K562 (cell line): ENCODE measurements around the gene NR4A2. TPM values are rescaled to one million over a fixed set of nuclear protein-coding genes. Genes with fewer than 3 reads are reported as not detected.
A peak's percentile ranks its signal among the peaks of the same experiment; 100 is the strongest.

Experiments used
- ATAC-seq: fragments of 200-7000 bp; cut with Tn5 transposase; 3 replicates; pipeline ENCODE4 v1.9.1; 2020; ENCODE audit warnings: moderate library complexity
- BruUV-seq: library from RNA; stranded (reverse); fragments of 400-500 nt; replicated peaks from 2 replicates; lab custom pipeline; 2021; lab: Mats Ljungman, UMichigan
- CTCF ChIA-PET: fragments of 300-600 bp; formaldehyde crosslinking; extraction: SDS; loops from one replicate; lab custom pipeline; 2021; ENCODE audit warnings: low intra/inter-chr PET ratio; lab: Yijun Ruan, JAX
- POLR2A ChIA-PET: fragments of 300-600, 350-650 bp; sonication (Branson Sonifier 250); formaldehyde crosslinking; extraction: SDS; loops from one replicate; lab custom pipeline; 2021; ENCODE audit warnings: antibody characterized with exemption, inconsistent platforms; lab: Yijun Ruan, JAX
- DNase-seq, 4 experiments: peaks; one replicate each; pipeline versions ENCODE4 v3.0.0 to v3.0.0-alpha.2; 2011 to 2018; ENCODE audit warnings: low spot score in 3 of 4, mixed read lengths in 3 of 4; ENCODE audit errors: extremely low read depth in 1 of 4
- FAIRE-seq: peaks from 2 replicates; lab custom pipeline; 2011; peaks lifted over from hg19 to GRCh38; lab: Jason Lieb, UNC
- H2AFZ ChIP-seq: 2 replicates; pipeline ENCODE4 v1.6.0; 2011; ENCODE audit warnings: low read depth, low read length, control low read depth, inconsistent platforms
- H3K27ac ChIP-seq: fragments of 200-600 bp; 3 replicates; pipeline ENCODE4 v1.8.0; 2011; ENCODE audit warnings: low read depth, mild to moderate bottlenecking, control low read depth, inconsistent platforms, low read length, moderate library complexity, mixed read lengths; ENCODE audit errors: extremely low read depth
- H3K27me3 ChIP-seq, 2 experiments: fragments of 300-600 bp in 1 of 2; 2 replicates in 1 of 2; 3 replicates in 1 of 2; pipeline versions ENCODE4 v1.6.0 to v1.8.0; 2011; ENCODE audit warnings: inconsistent platforms in 2 of 2, low read length in 2 of 2, mild to moderate bottlenecking in 1 of 2, mixed read lengths in 1 of 2, moderate library complexity in 1 of 2; ENCODE audit not compliant: control insufficient read depth in 2 of 2, insufficient read depth in 2 of 2
- H3K36me3 ChIP-seq: fragments of 300-600 bp; 3 replicates; pipeline ENCODE4 v1.8.0; 2011; ENCODE audit warnings: mild to moderate bottlenecking, low read length, inconsistent platforms; ENCODE audit not compliant: control insufficient read depth, insufficient read depth
- H3K4me1 ChIP-seq, 2 experiments: fragments of 200-600 bp in 1 of 2; replicated peaks in 1 of 2; 2 replicates in 1 of 2; 3 replicates in 1 of 2; pipeline versions ENCODE4 v1.5.1 to v1.8.0; 2011; ENCODE audit warnings: inconsistent platforms in 2 of 2, low read length in 2 of 2, mild to moderate bottlenecking in 1 of 2, mixed read lengths in 1 of 2, moderate library complexity in 1 of 2; ENCODE audit not compliant: control insufficient read depth in 2 of 2, insufficient read depth in 2 of 2
- H3K4me2 ChIP-seq: 2 replicates; pipeline ENCODE4 v1.6.1; 2011; ENCODE audit warnings: low read length, control low read depth, inconsistent platforms, mixed read lengths; ENCODE audit not compliant: insufficient read depth
- H3K4me3 ChIP-seq: fragments of 200-600 bp; sonication (generic), shearing (Covaris generic); 2 replicates; pipeline ENCODE4 v1.5.1; 2016; ENCODE audit warnings: control low read depth, inconsistent platforms
- H3K79me2 ChIP-seq: fragments of 200-600 bp; 3 replicates; pipeline ENCODE4 v1.8.0; 2011; ENCODE audit warnings: low read length, inconsistent platforms; ENCODE audit not compliant: control insufficient read depth, insufficient read depth
- H3K9ac ChIP-seq, 2 experiments: 2 replicates each; pipeline versions ENCODE4 v1.6.0 to v1.6.1; 2011; ENCODE audit warnings: low read depth in 2 of 2, low read length in 2 of 2, control low read depth in 1 of 2, inconsistent platforms in 1 of 2, mild to moderate bottlenecking in 1 of 2, mixed read lengths in 1 of 2; ENCODE audit not compliant: insufficient read depth in 1 of 2
- H3K9me1 ChIP-seq: one replicate; pipeline ENCODE4 v1.6.0; 2011; ENCODE audit warnings: inconsistent platforms, mild to moderate bottlenecking, low read length, moderate library complexity; ENCODE audit not compliant: control insufficient read depth, insufficient read depth
- H3K9me3 ChIP-seq: replicated peaks from 2 replicates; pipeline ENCODE4 v1.5.1; 2011; ENCODE audit warnings: low read depth, low read length, inconsistent platforms; ENCODE audit not compliant: control insufficient read depth, insufficient read depth
- H4K20me1 ChIP-seq: replicated peaks from 2 replicates; pipeline ENCODE4 v1.6.1; 2011; ENCODE audit warnings: low read length, inconsistent platforms, mixed read lengths; ENCODE audit not compliant: control insufficient read depth, insufficient read depth
- KHSRP ChIP-seq: fragments of 450-650 bp; IDR thresholded peaks from 2 replicates; pipeline ENCODE4 v1.6.1; 2017
- NKRF ChIP-seq: fragments of 450-650 bp; IDR thresholded peaks from 2 replicates; pipeline ENCODE4 v1.6.1; 2016; ENCODE audit warnings: borderline replicate concordance
- POLR2B ChIP-seq: fragments of 450-650 bp; IDR thresholded peaks from 2 replicates; pipeline ENCODE4 v1.6.1; 2018; ENCODE audit warnings: low read depth; ENCODE audit not compliant: partially characterized antibody
- THRA ChIP-seq: fragments of 450-650 bp; IDR thresholded peaks from 2 replicates; pipeline ENCODE4 v1.6.1; 2017; ENCODE audit warnings: mild to moderate bottlenecking, moderate library complexity
- U2AF1 ChIP-seq: fragments of 200-400 bp; formaldehyde crosslinking; optimal IDR thresholded peaks from 2 replicates; pipeline ENCODE3; 2017; ENCODE audit warnings: mild to moderate bottlenecking, low read depth, low read length, moderate library complexity
- ZNF121 ChIP-seq: sonication (generic); formaldehyde crosslinking; conservative IDR thresholded peaks from 2 replicates; pipeline ENCODE4 v1.8.0; 2022; ENCODE audit warnings: missing genetic modification reagents
- ZNF512 ChIP-seq: IDR thresholded peaks from 2 replicates; pipeline ENCODE4 v1.6.1; 2016; ENCODE audit warnings: missing genetic modification characterization, missing compliant biosample characterization
- ZNF586 ChIP-seq: fragments of 450-650 bp; formaldehyde crosslinking; conservative IDR thresholded peaks from 2 replicates; pipeline ENCODE4 v1.4.0; 2020; ENCODE audit warnings: mild to moderate bottlenecking, moderate library complexity
- WGBS: fragments of 100-300 bp; shearing (Covaris generic); methylation state at CpG from one replicate; pipeline ENCODE4 v1.1.6; 2016; ENCODE audit warnings: low coverage, mixed read lengths; ENCODE audit not compliant: insufficient coverage; ENCODE audit errors: missing lambda C conversion rate; 5-methylcytosine and 5-hydroxymethylcytosine counted together
- in situ Hi-C: fragments of 300-500 bp; cut with MboI; formaldehyde crosslinking; loops from 4 replicates; pipeline ENCODE4 v1.15.0; 2018; ENCODE audit warnings: inconsistent platforms, mixed read lengths
- intact Hi-C: fragments of 100-400 bp; cut with micrococcal nuclease; formaldehyde crosslinking; loops from 2 replicates; pipeline ENCODE4 v1.14.2; 2022
- polyA plus RNA-seq, 8 experiments: library from polyadenylated mRNA; depleted of rRNA in 4 of 8; stranded (reverse) in 5 of 8; unstranded in 3 of 8; fragments of >200 nt; fragmentation: Nextera tagmentation in 2 of 8; fragmentation: Illumina TruSeq in 1 of 8; extraction: Ambion mirVana in 2 of 8; extraction: Trizol in 1 of 8; gene quantifications; 2 replicates each; pipeline versions ENCODE4 v1.2.1 to v1.2.3, GENCODE V29; 2011 to 2014; ENCODE audit warnings: inconsistent platforms in 1 of 8, missing spikeins in 1 of 8
- total RNA-seq, 7 experiments: library from RNA; depleted of rRNA in 6 of 7; stranded (reverse); fragments of >200 nt in 6 of 7; fragmentation: Illumina TruSeq in 2 of 7; extraction: Trizol in 2 of 7; gene quantifications; 2 replicates each; pipeline versions ENCODE4 v1.2.1 to v1.2.3, GENCODE V29; 2011 to 2021; ENCODE audit warnings: low replicate concordance in 1 of 7
- TF ChIP-seq, protein P1 (sequence below): fragments of 250-450 bp; sonication (Bioruptor Pico); IDR thresholded peaks from 2 replicates; pipeline ENCODE4 v1.4.0; 2020; ENCODE audit warnings: borderline replicate concordance

NR4A2 gene
- total and polyA plus RNA-seq, 9 of the 15 experiments (the other 6 are each of a cell fraction or from before 2014, with no cell fraction given), result 0.94 to 5.1 (median 1.3) TPM

DNA sequence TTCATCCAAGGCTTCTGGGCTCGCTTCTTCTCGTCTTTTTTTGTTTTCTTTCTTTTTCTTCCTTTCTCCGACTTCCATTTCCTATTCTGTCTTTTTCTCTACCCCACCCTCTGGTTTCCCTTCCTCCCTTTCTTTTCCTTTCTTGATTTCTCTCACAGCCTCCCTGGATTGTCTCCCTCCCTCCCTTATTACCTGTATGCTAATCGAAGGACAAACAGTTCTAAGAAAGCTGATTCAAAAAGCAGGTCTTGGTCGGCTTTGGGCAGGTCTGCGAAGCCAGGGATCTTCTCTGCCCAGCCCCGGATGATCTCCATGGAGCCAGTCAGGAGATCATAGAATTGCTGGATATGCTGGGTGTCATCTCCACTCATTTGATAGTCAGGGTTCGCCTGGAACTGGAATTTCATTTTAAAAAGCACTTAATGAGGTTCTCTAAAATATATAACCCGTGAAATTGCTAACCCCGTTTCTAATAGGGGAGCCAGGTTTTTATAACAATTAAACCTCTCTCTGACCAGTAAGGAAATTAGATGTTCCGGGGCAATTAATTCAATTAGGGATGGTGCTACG, 5.9 kb downstream of the NR4A2 start:
- in situ Hi-C loops, result loop anchor here (25.0 kb wide), 1 partner anchor 886 kb away; no protein-coding TSS in a partner anchor
- WGBS, result 72% methylated on average over 12 of the region's 12 CpGs

More for the DNA sequence above, 5.9 kb downstream of the NR4A2 start:
- Histone ChIP-seq H3K79me2 (peaks cover 5% of the 10 kb centered on the region; the same call in 1 of the 3 replicates), H3K4me3 (no peak overlapping the region), H2AFZ (no peak overlapping the region), H4K20me1 (no peaks in the 10 kb centered on the region), H3K36me3 (peaks cover 23% of the 10 kb centered on the region; the same call in 2 of the 3 replicates), H3K9me1 (no peaks in the 10 kb centered on the region), H3K9me3 (no peaks in the 10 kb centered on the region), H3K9ac (no peak overlapping the region), H3K4me2 (no peak overlapping the region), H3K27me3 (no peaks in the 10 kb centered on the region), H3K27ac (no peak overlapping the region), H3K4me1 (peaks cover 6 to 8% of the 10 kb centered on the region in 2 experiments; a peak in 3 of 5 replicates)
- ChIA-PET POLR2A (interaction anchor here (1.1 kb wide), 1 partner anchor 9 kb away, joined by 3 read pairs; no protein-coding TSS in a partner anchor), CTCF (no interaction called here)
- no peak for ATAC-seq
- no TSS peak for BruUV-seq
- intact Hi-C loops, result no loop called here
- TF ChIP-seq NKRF (no peak), POLR2B (no peak), ZNF121 (no peak), ZNF512 (peak; percentile 23; the same call in 1 of the 2 replicates), KHSRP (no peak), THRA (no peak), ZNF586 (CRISPR knock-in tag) (no peak), U2AF1 (no peak)
- TF ChIP-seq, protein P1, sequence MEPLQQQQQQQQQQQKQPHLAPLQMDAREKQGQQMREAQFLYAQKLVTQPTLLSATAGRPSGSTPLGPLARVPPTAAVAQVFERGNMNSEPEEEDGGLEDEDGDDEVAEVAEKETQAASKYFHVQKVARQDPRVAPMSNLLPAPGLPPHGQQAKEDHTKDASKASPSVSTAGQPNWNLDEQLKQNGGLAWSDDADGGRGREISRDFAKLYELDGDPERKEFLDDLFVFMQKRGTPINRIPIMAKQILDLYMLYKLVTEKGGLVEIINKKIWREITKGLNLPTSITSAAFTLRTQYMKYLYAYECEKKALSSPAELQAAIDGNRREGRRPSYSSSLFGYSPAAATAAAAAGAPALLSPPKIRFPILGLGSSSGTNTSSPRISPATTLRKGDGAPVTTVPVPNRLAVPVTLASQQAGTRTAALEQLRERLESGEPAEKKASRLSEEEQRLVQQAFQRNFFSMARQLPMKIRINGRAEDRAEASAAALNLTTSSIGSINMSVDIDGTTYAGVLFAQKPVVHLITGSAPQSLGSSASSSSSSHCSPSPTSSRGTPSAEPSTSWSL (CRISPR knock-in tag), result no peak
- FAIRE-seq, result no peak
- DNase-seq, result no peak
